ENCODE data around the gene GALNT16.
"Not testable (repeated sequence)": the region's sequence is repeated elsewhere in the genome, so short reads cannot be mapped to it uniquely, and the experiment has no call there.

Gene GALNT16

DNA sequence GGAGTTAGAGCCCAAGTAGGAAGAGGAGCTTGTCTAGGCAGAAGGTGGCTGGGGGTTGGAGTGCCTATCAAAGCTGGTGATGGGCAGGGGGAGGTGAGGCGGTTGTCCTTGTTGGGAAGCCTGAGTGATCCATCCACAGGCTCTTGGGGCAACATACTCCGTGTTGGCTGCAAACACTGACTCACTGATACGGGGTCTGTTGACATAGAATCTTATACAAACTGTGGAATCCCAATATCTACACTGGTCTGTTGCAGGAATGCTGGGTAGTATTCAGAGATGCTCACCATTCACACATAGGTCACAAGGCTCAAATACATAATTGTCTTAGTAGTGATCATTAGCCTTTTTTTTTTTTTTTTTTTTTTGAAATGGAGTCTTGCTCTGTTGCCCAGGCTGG, 112.2 kb downstream of the GALNT16 start:
- no peak overlapping the region for H3K9ac ChIP-seq (ENCODE audit: insufficient read length)
- H3K4me3 ChIP-seq, result no peak overlapping the region
- no peak for TF ChIP-seq FOXP2 (optimal IDR thresholded peaks at IDR 0.05; ENCODE audit: control extremely low read depth, extremely low read length, insufficient read depth)
- TF ChIP-seq POLR2AphosphoS5 (IDR thresholded peaks at IDR 0.05; ENCODE audit: borderline replicate concordance, low read depth, low read length), result no peak
- TF ChIP-seq EZH2 (IDR thresholded peaks at IDR 0.05), result no peak
- peaks cover 24% of the 10 kb centered on the region for H3K36me3 ChIP-seq (ENCODE audit: insufficient read depth, low read length)
- no peaks in the 10 kb centered on the region for H3K9me3 ChIP-seq (ENCODE audit: low read depth, low read length)
- H3K27ac ChIP-seq, result no peak overlapping the region
- DNase-seq (ENCODE audit: low read depth, low spot score), result no peak

GRCh38 chr14:69373104-69373503, 113.1 kb downstream of the GALNT16 start:
- Histone ChIP-seq H3K4me3 (no peak overlapping the region), H3K9ac (ENCODE audit: insufficient read length) (no peak overlapping the region), H3K9me3 (ENCODE audit: low read depth, low read length) (no peaks in the 10 kb centered on the region), H3K36me3 (ENCODE audit: insufficient read depth, low read length) (peaks cover 33% of the 10 kb centered on the region), H3K27ac (no peak overlapping the region)
- DNase-seq (ENCODE audit: low read depth, low spot score), result no peak
- TF ChIP-seq EZH2 (IDR thresholded peaks at IDR 0.05) (no peak), POLR2AphosphoS5 (IDR thresholded peaks at IDR 0.05; ENCODE audit: borderline replicate concordance, low read depth, low read length) (no peak), FOXP2 (optimal IDR thresholded peaks at IDR 0.05; ENCODE audit: control extremely low read depth, extremely low read length, insufficient read depth) (no peak)

DNA sequence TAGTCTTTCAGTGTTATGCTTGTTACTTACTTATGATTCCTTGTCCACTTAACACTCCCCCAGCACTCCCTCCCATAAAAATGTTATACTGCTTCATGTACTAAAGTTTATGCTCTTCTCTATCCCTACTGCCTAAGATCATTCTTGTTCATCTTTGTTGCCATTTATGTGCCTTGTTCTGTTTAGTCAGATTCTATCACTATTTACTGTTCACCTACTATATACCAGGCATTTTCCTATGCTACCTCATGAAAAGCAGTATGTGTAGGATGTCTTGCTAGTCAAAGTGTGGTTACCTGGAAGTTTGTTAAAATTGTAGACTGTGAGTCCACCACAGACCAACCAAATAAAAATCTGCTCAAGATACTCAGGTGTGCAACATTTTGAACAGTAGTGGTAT, 114.3 kb downstream of the GALNT16 start:
- Histone ChIP-seq H3K4me3 (no peak overlapping the region), H3K36me3 (ENCODE audit: insufficient read depth, low read length) (peaks cover 43% of the 10 kb centered on the region), H3K9me3 (ENCODE audit: low read depth, low read length) (no peaks in the 10 kb centered on the region), H3K9ac (ENCODE audit: insufficient read length) (no peak overlapping the region), H3K27ac (no peak overlapping the region)
- TF ChIP-seq POLR2AphosphoS5 (IDR thresholded peaks at IDR 0.05; ENCODE audit: borderline replicate concordance, low read depth, low read length) (no peak), EZH2 (IDR thresholded peaks at IDR 0.05) (no peak), FOXP2 (optimal IDR thresholded peaks at IDR 0.05; ENCODE audit: control extremely low read depth, extremely low read length, insufficient read depth) (no peak)
- DNase-seq (ENCODE audit: low read depth, low spot score), result no peak

GRCh38 chr14:69375182-69375581, 115.2 kb downstream of the GALNT16 start:
- H3K27ac ChIP-seq, result no peak overlapping the region
- H3K4me3 ChIP-seq, result no peak overlapping the region
- DNase-seq (ENCODE audit: low read depth, low spot score), result no peak
- no peak overlapping the region for H3K9ac ChIP-seq (ENCODE audit: insufficient read length)
- no peak for TF ChIP-seq POLR2AphosphoS5 (IDR thresholded peaks at IDR 0.05; ENCODE audit: borderline replicate concordance, low read depth, low read length)
- TF ChIP-seq FOXP2 (optimal IDR thresholded peaks at IDR 0.05; ENCODE audit: control extremely low read depth, extremely low read length, insufficient read depth), result no peak
- no peak for TF ChIP-seq EZH2 (IDR thresholded peaks at IDR 0.05)
- H3K36me3 ChIP-seq (ENCODE audit: insufficient read depth, low read length), result peaks cover 53% of the 10 kb centered on the region
- no peaks in the 10 kb centered on the region for H3K9me3 ChIP-seq (ENCODE audit: low read depth, low read length)

DNA sequence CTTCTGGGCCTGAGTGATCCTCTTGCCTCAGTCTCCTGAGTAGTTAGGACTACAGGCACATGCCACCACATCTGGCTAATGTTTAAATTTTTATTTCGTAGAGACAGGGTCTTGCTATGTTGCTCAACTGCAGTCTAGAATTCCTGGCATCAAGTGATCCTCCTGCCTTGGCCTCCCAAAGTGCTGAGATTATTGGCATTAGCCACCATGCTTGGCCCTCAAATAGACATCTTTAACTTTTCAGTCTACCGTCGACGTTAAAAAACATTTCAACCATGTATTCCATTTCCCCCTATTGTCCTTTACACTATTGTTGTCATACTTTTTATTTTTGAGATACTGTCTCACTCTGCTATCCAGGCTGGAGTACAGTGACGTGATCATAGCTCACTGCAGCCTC, 115.8 kb downstream of the GALNT16 start:
- Histone ChIP-seq H3K9me3 (ENCODE audit: low read depth, low read length) (no peaks in the 10 kb centered on the region), H3K36me3 (ENCODE audit: insufficient read depth, low read length) (peaks cover 58% of the 10 kb centered on the region), H3K9ac (ENCODE audit: insufficient read length) (no peak overlapping the region), H3K4me3 (no peak overlapping the region), H3K27ac (no peak overlapping the region)
- TF ChIP-seq POLR2AphosphoS5 (IDR thresholded peaks at IDR 0.05; ENCODE audit: borderline replicate concordance, low read depth, low read length) (no peak; the same call in 1 of the 2 replicates), FOXP2 (optimal IDR thresholded peaks at IDR 0.05; ENCODE audit: control extremely low read depth, extremely low read length, insufficient read depth) (no peak), EZH2 (IDR thresholded peaks at IDR 0.05) (no peak)
- no peak for DNase-seq (ENCODE audit: low read depth, low spot score)

DNA sequence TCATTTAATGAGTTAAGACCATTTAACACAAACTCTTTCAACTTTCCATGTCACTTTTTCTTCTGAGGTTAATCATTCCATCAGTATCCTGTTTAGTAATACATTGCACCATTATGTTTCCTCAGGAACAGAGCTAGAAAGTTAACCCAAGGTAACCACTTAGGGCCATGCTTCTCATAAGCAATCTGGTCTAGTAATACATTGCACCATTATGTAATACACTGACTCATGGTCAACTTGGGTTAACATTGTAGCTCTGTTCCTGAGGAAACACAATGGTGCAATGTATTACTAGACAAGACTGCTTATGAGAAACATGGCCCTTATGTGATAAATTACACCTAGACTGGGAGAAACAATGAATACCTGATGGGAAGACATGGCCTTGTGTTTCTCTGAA, 116.5 kb downstream of the GALNT16 start:
- no peaks in the 10 kb centered on the region for H3K9me3 ChIP-seq (ENCODE audit: low read depth, low read length)
- H3K9ac ChIP-seq (ENCODE audit: insufficient read length), result no peak overlapping the region
- H3K36me3 ChIP-seq (ENCODE audit: insufficient read depth, low read length), result peaks cover 65% of the 10 kb centered on the region
- DNase-seq (ENCODE audit: low read depth, low spot score), result no peak
- H3K4me3 ChIP-seq, result no peak overlapping the region
- no peak overlapping the region for H3K27ac ChIP-seq
- no peak for TF ChIP-seq FOXP2 (optimal IDR thresholded peaks at IDR 0.05; ENCODE audit: control extremely low read depth, extremely low read length, insufficient read depth)
- no peak for TF ChIP-seq EZH2 (IDR thresholded peaks at IDR 0.05)
- no peak for TF ChIP-seq POLR2AphosphoS5 (IDR thresholded peaks at IDR 0.05; ENCODE audit: borderline replicate concordance, low read depth, low read length)

DNA sequence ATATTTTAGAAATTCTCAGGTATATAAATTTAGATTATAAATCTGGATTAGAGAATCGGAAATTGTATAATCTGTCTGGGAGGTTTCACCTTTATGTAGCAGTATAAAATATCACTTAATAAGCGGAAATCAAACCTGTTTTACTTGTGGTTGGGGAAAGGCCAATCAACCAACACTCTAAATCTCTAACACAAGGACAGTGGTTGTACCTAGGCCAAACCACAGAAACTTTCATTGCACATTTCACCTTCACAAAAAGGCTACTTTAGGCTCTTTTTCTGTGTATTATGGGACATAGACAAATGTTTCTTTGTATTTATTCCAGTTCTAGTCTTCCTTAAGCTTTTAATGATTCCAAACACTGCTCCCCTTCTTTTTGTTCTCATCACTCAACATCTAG, 118.3 kb downstream of the GALNT16 start:
- Histone ChIP-seq H3K4me3 (no peak overlapping the region), H3K9ac (ENCODE audit: insufficient read length) (no peak overlapping the region), H3K27ac (no peak overlapping the region), H3K36me3 (ENCODE audit: insufficient read depth, low read length) (peaks cover 83% of the 10 kb centered on the region), H3K9me3 (ENCODE audit: low read depth, low read length) (no peaks in the 10 kb centered on the region)
- DNase-seq (ENCODE audit: low read depth, low spot score), result no peak
- TF ChIP-seq EZH2 (IDR thresholded peaks at IDR 0.05), result no peak

- peaks cover 97% of the 10 kb centered on the region for H3K36me3 ChIP-seq (ENCODE audit: insufficient read depth, low read length)
- H3K27ac ChIP-seq, result no peak overlapping the region
- no peaks in the 10 kb centered on the region for H3K9me3 ChIP-seq (ENCODE audit: low read depth, low read length)
- no peak overlapping the region for H3K9ac ChIP-seq (ENCODE audit: insufficient read length)
- H3K4me3 ChIP-seq, result no peak overlapping the region
- no peak for DNase-seq (ENCODE audit: low read depth, low spot score)
- TF ChIP-seq EZH2 (IDR thresholded peaks at IDR 0.05) (no peak), FOXP2 (optimal IDR thresholded peaks at IDR 0.05; ENCODE audit: control extremely low read depth, extremely low read length, insufficient read depth) (no peak), POLR2AphosphoS5 (IDR thresholded peaks at IDR 0.05; ENCODE audit: borderline replicate concordance, low read depth, low read length) (no peak)
Observed at GRCh38 chr14:69387311-69387710, 127.4 kb downstream of the GALNT16 start.

DNA sequence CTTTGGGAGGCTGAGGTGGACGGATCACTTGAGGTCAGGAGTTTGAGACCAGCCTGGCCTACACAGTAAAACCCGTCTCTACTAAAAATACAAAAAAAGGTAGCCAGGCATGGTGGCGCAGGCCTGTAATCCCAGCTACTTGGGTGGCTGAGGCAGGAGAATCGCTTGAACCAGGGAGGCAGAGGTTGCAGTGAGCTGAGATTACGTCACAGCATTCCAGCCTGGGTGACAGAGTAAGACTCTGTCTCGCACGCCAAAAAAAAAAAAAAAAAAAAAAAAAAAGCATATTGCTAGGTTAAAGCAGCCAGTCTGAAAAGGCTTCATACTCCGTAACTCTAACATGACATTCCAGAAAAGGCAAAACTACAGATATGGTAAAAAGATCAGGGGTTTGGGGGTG, 131.4 kb downstream of the GALNT16 start:
- peaks cover 97% of the 10 kb centered on the region for H3K36me3 ChIP-seq (ENCODE audit: insufficient read depth, low read length)
- H3K4me3 ChIP-seq; DNase-seq (ENCODE audit: low read depth, low spot score); H3K9me3 ChIP-seq (ENCODE audit: low read depth, low read length); H3K27ac ChIP-seq; H3K9ac ChIP-seq (ENCODE audit: insufficient read length): not testable (repeated sequence)

Measured in SK-N-MC (cell line).